Activated T-helper 9 cell treated with anti-CD3 and anti-CD28 coated beads, Interleukin-2, amount 50 U/mL, for 16 hours (primary cell): Measurements from ENCODE around the gene WDR31.

ENCODE experiments used
- DNase-seq: peaks from one replicate; pipeline ENCODE4 v3.0.0-alpha.2; 2020; ENCODE audit warnings: low read depth

The WDR31 gene

DNA sequence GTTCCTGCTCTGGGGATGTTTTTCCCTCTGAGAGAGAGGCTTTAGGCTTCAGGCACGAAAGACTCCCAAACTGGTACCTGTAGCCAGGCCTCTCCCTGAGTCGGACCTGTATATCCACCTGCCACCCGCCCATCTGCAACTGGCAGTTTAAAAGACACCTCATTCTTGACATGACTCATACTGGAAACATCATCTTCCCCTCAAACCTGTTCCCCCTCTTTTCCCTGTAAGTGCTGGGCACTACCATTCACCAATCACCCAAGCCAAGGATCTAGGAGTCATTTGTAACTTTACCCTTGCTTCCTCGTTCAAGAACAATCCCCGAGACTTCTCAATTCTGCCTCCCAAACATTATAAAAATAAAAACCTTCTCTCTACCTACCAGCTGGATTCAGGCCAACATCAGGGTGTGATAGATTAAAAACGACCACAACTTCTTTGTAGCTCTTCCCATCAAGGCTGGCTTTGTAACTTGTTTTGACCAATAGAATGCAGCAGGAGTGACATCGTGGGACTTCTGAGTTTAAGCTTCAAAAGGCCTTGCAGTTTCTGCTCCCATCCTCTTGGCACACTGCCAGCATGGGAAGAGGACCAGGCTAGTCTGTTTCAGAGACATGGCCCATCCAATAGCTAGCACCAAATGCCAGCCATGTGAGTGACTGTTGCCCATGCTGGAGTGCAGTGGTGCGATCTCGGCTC, 1.8 kb upstream of the WDR31 start:
- no peak for DNase-seq

DNA sequence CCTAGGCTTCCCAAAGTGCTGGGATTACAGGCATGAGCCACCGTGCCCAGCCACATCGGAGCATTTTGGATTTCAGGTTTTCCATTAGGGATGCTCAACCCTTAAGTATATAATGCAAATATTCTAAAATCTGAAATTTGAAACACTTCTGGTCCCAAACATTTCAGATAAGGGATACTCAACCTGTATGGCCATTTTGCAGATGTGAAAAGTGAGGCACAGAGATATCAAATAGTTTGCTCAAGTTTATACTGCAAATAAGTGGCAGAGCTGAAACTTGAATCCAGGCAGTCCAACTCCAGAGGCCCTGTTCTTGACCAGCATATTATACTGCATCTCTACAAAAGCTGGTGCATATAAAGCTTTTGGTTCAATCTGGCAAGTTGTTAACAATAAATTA, 2.4 kb downstream of the WDR31 start:
- no peak for DNase-seq

GRCh38 chr9:113331780-113332179, 8.3 kb downstream of the WDR31 start:
- no peak for DNase-seq

- no peak for DNase-seq
Observed at GRCh38 chr9:113328045-113328782, 11.9 kb downstream of the WDR31 start.

- no peak for DNase-seq
Observed at GRCh38 chr9:113326230-113326629, 13.8 kb downstream of the WDR31 start.

DNA sequence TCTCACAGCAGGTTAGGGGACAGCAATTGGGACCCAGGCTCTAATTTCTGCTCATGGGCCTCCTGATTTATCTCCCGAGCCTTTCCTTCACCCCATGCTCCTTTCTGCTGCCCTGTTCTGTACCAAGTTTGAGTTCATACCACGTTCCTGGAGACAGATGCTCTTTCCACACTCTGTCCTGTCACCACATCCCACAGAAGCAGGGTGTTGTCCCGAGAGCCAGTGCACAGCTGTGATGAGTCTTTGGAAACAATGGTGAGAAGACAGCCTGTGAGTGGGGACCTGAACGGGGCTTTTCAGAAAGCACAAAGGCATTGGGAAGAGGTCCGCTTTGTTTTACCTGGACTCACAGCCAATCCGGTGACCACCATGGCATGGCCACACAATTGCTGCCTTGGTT, 17.4 kb downstream of the WDR31 start:
- DNase-seq, result no peak

DNA sequence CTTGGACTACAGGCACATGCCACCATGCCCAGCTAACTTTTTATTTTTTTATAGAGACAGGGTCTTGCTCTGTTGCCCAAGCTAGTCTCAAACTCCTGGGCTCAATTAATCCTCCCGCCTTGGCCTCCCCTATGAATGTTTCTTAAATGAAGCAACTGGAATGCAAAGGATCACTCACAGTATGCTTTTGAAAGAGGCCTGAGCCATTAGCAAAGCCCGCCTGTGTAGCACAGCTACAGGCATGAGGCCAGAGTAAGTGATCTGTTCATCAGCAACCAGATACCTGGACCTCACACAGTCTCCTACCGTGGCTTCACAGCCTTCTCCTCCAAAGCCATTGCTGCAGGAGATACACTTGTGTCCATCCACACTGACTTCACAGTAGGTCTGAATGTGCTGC, 20.0 kb downstream of the WDR31 start:
- DNase-seq, result no peak

DNA sequence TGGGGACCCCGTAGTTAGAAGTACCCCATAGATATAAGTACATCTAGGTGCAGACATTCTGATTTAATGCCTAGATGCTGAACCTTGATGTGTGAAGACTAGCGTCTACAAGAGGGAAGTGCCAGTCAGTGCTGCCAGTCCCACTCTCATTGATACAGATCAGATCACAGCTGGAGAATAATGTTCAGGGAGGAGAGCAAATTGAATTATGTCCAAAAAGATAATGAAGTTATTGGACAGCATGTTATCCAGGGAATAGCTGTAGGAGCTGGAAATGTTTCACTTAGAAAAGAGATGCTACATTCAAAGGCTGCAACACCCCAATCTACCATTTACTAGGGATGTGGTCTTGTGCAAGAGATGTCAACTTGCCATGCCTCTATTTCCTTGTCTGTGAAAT, 21.0 kb downstream of the WDR31 start:
- DNase-seq, result no peak

GRCh38 chr9:113317777-113318176, 22.3 kb downstream of the WDR31 start:
- no peak for DNase-seq

DNA sequence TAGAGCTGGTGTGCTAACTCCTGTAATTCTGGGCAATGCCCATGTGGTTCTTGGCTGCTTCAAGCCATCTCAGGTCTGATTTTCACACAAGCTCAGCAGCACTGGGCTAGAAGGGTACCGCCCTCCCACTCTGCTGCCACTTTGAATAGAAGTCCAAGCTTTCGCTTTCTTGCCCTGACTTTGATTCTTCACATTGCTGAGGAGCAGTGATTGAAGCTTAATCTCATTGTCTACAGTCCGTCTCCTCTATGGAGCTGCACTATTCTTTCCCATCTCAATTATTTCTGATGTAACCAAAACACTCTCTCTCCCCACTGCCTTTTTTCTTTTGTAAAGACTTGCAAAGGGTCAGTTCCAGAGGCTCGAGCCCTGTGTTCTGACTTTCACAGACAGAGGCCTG, 24.0 kb downstream of the WDR31 start:
- DNase-seq, result no peak

DNA sequence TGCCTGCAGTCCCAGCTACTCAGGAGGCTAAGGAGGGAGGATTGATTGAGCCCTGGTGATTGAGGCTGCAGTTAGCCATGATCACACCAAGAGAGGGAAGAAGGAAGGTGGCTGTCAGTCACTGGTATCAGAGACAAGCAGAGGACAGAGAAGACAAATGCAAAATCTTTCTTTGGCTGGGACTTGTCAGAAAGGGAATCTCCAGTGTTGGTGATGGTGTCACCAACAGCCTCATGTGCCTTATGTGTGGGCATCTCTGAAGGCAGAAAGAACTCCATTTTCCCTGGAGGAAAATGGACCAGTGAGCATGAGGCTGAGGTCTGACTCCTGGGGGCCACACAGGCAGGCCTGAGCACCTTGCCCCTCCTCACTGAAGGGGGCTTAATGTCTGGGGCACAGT, 24.8 kb downstream of the WDR31 start:
- DNase-seq, result no peak

DNA sequence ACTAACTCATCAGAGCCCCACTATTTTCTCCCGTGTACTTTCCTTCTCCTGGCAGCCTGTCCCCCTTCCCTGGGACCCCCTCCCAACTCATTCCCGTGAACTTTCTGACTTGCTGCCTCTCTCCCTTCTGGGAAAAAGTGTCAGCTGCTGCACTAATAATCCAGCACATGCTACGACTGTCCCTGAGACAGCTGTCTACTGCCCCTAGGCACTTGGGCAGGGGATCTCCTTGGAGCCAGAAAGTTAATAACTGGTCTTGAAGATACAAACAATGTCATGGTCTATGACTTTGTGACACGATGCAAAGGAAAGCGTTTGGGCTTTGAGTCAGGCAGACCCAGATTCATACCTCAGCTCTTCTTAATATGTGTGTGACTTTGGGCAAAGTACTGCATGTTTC, 26.8 kb downstream of the WDR31 start:
- DNase-seq, result no peak

- DNase-seq, result no peak
Observed at GRCh38 chr9:113311961-113312360, 28.1 kb downstream of the WDR31 start.

GRCh38 chr9:113310538-113310937, 29.5 kb downstream of the WDR31 start:
- no peak for DNase-seq

DNA sequence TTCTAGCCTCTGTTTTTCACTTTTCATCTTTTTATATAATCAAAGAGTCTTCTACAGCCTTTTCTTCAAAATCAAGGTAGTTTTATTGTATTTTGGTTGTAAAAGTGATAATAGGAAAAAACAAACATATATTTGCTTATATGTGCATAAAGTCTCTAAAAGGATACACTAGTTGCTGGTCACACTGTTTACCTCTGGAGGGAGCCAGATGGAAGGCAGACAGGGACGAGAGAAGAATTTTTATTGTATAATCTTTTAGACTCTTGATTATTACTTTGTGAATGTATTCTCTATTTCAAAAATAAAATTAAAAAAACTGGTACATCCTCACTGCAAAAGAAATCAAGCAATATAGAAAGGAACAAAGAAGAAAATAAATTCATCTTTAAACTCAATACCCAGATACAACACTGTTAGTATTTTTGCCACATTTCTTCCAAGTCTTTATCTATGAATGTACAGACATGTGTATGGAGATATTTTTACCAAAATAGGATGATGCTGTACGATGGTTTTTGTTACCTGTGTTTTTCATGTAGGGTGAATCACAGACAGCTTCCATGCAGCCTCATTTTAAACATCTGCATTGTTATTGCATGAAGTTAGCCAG, 30.8 kb downstream of the WDR31 start:
- DNase-seq, result no peak

DNA sequence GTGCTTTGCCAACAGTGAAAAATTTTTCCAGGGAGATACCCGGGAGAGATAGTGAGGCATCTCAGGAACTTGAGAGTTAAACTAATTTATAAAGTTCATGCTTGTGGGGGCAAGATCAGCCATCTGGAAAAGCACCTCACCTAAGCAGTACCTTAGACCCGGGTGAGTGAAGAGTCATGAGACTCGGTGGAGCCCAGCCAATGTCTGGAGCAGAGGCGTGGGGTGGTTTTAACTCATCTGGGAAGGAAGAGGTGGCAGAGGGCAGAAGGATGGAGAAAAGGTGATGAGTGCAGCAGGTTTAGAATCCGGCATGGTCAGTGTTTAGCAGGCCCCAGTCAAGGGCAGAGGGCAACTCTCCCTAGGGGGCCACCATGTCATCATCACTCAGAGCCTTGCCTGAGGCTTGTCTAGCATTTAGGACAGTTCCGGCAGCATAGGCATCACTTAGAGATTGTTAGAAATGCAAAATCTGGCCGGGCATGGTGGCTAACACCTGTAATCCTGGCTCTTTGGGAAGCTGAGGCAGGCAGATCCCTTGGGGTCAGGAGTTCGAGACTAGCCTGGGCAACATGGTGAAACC, 32.6 kb downstream of the WDR31 start:
- no peak for DNase-seq

- no peak for DNase-seq
Observed at GRCh38 chr9:113306566-113306965, 33.5 kb downstream of the WDR31 start.

- DNase-seq, result no peak
Observed at GRCh38 chr9:113302792-113303418, 37.2 kb downstream of the WDR31 start, which contains the start of gene RNF183. Gene RNF183, minus strand, starts transcription at chr9:113303376. Its CDS starts 5,192 bp downstream, at chr9:113298184.

DNA sequence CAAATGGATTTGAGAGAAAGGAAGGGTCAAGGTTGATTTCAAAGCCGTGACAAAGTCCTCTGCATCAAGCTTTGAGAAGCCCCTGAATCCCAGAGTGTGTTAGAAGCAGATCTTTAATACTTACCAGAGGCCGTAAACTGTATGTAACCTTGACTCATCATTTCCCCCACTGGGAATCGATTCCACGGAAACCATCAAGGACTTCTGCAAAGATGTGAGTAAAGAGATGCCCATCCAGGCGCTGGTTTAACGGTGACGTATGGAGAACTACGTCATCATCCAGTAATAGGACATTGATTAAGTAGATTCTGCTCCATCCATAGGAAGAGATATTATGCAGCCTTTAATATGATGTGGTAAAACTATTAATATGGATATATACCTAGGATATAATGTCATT, 38.5 kb downstream of the WDR31 start:
- no peak for DNase-seq

DNA sequence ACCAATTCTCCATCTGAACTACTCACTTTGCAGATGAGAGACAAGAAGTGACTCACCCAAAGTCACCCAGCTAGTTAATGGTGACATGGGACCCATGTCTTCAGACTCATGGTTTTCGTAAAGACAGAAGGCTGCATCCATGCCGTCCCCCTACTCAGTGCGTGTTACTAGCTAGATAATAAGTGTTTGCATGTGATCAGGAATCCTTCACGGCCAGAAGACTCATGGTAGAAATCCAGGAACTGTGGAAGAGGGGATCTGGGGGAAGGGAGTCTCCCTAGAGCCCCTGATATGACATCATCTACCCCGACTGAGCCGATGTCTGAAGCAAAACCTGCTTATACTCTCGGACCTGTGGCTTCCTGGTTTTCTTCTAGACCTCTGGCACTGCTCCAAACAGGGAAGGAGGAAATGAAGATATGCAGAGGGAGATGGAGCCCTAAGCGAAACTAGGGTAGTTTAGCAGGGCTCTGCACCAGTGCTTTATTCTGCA, 40.2 kb downstream of the WDR31 start:
- no peak for DNase-seq

GRCh38 chr9:113298924-113299770, 40.9 kb downstream of the WDR31 start:
- no peak for DNase-seq
